ENCODE data around the gene MCUB.

Gene MCUB

GRCh38 chr4:109645874-109646710 is 86.0 kb downstream of the MCUB start:
- H3K9ac ChIP-seq (ENCODE audit: low read length): no peak overlapping the region
- no peak for DNase-seq

GRCh38 chr4:109648266-109648996 is 88.4 kb downstream of the MCUB start:
- no peaks in the 10 kb centered on the region for H3K79me2 ChIP-seq (ENCODE audit: control insufficient read depth, insufficient read depth, low read length, poor library complexity)
- no CpG with 5 or more reads among the region's 5 CpGs for WGBS (ENCODE audit: extremely low coverage, insufficient coverage, insufficient read length)
- H3K23ac ChIP-seq (ENCODE audit: low read length): no peak overlapping the region
- no peak overlapping the region for H3K27ac ChIP-seq (ENCODE audit: low read depth, low read length)
- no peak overlapping the region for H2BK5ac ChIP-seq (ENCODE audit: low read depth, low read length, poor library complexity)
- H2AK5ac ChIP-seq (ENCODE audit: low read length): no peak overlapping the region
- no peak overlapping the region for H3K4ac ChIP-seq (ENCODE audit: low read depth, low read length)
- H4K91ac ChIP-seq (ENCODE audit: low read depth, low read length): no peak overlapping the region
- no peaks in the 10 kb centered on the region for H3K9me3 ChIP-seq (ENCODE audit: insufficient read depth, low read depth, low read length)
- H3K18ac ChIP-seq (ENCODE audit: low read length): no peak overlapping the region
- no peak overlapping the region for H2AFZ ChIP-seq (ENCODE audit: insufficient read depth, low read length, poor library complexity)
- H2BK120ac ChIP-seq (ENCODE audit: insufficient read depth, low read length, poor library complexity): no peak overlapping the region
- H3K27me3 ChIP-seq (ENCODE audit: insufficient read depth, low read length): no peaks in the 10 kb centered on the region
- H3K4me1 ChIP-seq (ENCODE audit: control insufficient read depth in 1 of 2, insufficient read depth in 2 of 2, low read length in 2 of 2): no peaks in the 10 kb centered on the region
- no peaks in the 10 kb centered on the region for H3K36me3 ChIP-seq (ENCODE audit: control insufficient read depth in 1 of 2, insufficient read depth in 2 of 2, low read length in 2 of 2)
- no peak overlapping the region for H3K4me2 ChIP-seq (ENCODE audit: low read length)
- H4K12ac ChIP-seq (ENCODE audit: low read depth, low read length): no peak overlapping the region
- no peaks in the 10 kb centered on the region for H3K79me1 ChIP-seq (ENCODE audit: low read length)
- H3K9ac ChIP-seq (ENCODE audit: low read length): no peak overlapping the region
- H3K14ac ChIP-seq (ENCODE audit: low read length): no peak overlapping the region
- no peak for DNase-seq
- H2BK12ac ChIP-seq (ENCODE audit: low read length): no peak overlapping the region
- no peak overlapping the region for H3K4me3 ChIP-seq (ENCODE audit: low read depth, low read length)
- H4K8ac ChIP-seq (ENCODE audit: low read depth, low read length): no peak overlapping the region

More at GRCh38 chr4:109645874-109646710, 86.0 kb downstream of the MCUB start:
- Histone ChIP-seq H2BK12ac (ENCODE audit: low read length) (no peak overlapping the region), H4K8ac (ENCODE audit: low read depth, low read length) (no peak overlapping the region), H3K79me2 (ENCODE audit: control insufficient read depth, insufficient read depth, low read length, poor library complexity) (no peaks in the 10 kb centered on the region), H2AFZ (ENCODE audit: insufficient read depth, low read length, poor library complexity) (no peak overlapping the region), H2AK5ac (ENCODE audit: low read length) (no peak overlapping the region), H3K27ac (ENCODE audit: low read depth, low read length) (no peak overlapping the region), H3K18ac (ENCODE audit: low read length) (no peak overlapping the region), H3K4me1 (ENCODE audit: control insufficient read depth in 1 of 2, insufficient read depth in 2 of 2, low read length in 2 of 2) (no peaks in the 10 kb centered on the region), H3K36me3 (ENCODE audit: control insufficient read depth in 1 of 2, insufficient read depth in 2 of 2, low read length in 2 of 2) (no peaks in the 10 kb centered on the region), H2BK120ac (ENCODE audit: insufficient read depth, low read length, poor library complexity) (no peak overlapping the region), H4K12ac (ENCODE audit: low read depth, low read length) (no peak overlapping the region), H3K4me2 (ENCODE audit: low read length) (no peak overlapping the region), H3K14ac (ENCODE audit: low read length) (no peak overlapping the region), H2BK5ac (ENCODE audit: low read depth, low read length, poor library complexity) (no peak overlapping the region), H3K23ac (ENCODE audit: low read length) (no peak overlapping the region), H3K79me1 (ENCODE audit: low read length) (no peaks in the 10 kb centered on the region), H3K4ac (ENCODE audit: low read depth, low read length) (no peak overlapping the region), H3K4me3 (ENCODE audit: low read depth, low read length) (no peak overlapping the region), H3K27me3 (ENCODE audit: insufficient read depth, low read length) (no peaks in the 10 kb centered on the region), H4K91ac (ENCODE audit: low read depth, low read length) (no peak overlapping the region), H3K9me3 (ENCODE audit: insufficient read depth, low read depth, low read length) (no peaks in the 10 kb centered on the region)
- no CpG with 5 or more reads among the region's 7 CpGs for WGBS (ENCODE audit: extremely low coverage, insufficient coverage, insufficient read length)

DNA sequence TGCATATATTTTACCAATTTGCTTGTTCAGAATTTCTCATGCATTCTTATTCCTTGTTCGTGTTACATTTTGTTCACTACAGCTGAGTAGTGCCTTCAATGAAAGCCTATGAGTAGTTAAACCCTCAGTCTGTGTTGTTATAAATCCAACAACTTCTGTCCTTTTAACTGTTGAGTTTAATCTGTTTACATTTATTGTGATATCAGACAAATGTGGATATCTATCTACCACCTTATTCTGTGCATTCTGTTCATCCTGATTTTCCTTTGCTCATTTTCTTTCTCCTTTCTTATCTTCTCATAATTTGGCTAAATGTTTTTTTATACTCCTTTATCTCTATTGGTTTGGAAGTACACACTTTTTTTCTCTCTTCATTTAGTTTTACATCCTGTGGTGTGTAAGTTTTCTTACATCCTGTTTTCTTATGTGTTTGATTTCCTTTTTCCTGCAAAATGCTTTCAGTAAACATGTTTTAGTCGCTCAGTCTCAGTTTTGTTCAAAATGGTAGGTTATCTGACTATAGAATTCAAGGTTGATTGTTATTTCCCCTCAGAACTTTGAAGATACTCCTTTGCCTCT is 89.0 kb downstream of the MCUB start:
- Histone ChIP-seq H4K8ac (ENCODE audit: low read depth, low read length) (no peak overlapping the region), H3K23ac (ENCODE audit: low read length) (no peak overlapping the region), H4K91ac (ENCODE audit: low read depth, low read length) (no peak overlapping the region), H3K9me3 (ENCODE audit: insufficient read depth, low read depth, low read length) (no peaks in the 10 kb centered on the region), H2BK120ac (ENCODE audit: insufficient read depth, low read length, poor library complexity) (no peak overlapping the region), H2AK5ac (ENCODE audit: low read length) (no peak overlapping the region), H2BK12ac (ENCODE audit: low read length) (no peak overlapping the region), H3K9ac (ENCODE audit: low read length) (no peak overlapping the region), H3K4ac (ENCODE audit: low read depth, low read length) (no peak overlapping the region), H3K27me3 (ENCODE audit: insufficient read depth, low read length) (no peaks in the 10 kb centered on the region), H2AFZ (ENCODE audit: insufficient read depth, low read length, poor library complexity) (no peak overlapping the region), H2BK5ac (ENCODE audit: low read depth, low read length, poor library complexity) (no peak overlapping the region), H3K79me1 (ENCODE audit: low read length) (no peaks in the 10 kb centered on the region), H3K4me3 (ENCODE audit: low read depth, low read length) (no peak overlapping the region), H3K14ac (ENCODE audit: low read length) (no peak overlapping the region), H3K18ac (ENCODE audit: low read length) (no peak overlapping the region), H3K36me3 (ENCODE audit: control insufficient read depth in 1 of 2, insufficient read depth in 2 of 2, low read length in 2 of 2) (no peaks in the 10 kb centered on the region), H3K4me2 (ENCODE audit: low read length) (no peak overlapping the region), H3K27ac (ENCODE audit: low read depth, low read length) (no peak overlapping the region), H3K4me1 (ENCODE audit: control insufficient read depth in 1 of 2, insufficient read depth in 2 of 2, low read length in 2 of 2) (no peaks in the 10 kb centered on the region), H3K79me2 (ENCODE audit: control insufficient read depth, insufficient read depth, low read length, poor library complexity) (no peaks in the 10 kb centered on the region), H4K12ac (ENCODE audit: low read depth, low read length) (no peak overlapping the region)
- no peak for DNase-seq
- no CpG with 5 or more reads among the region's 2 CpGs for WGBS (ENCODE audit: extremely low coverage, insufficient coverage, insufficient read length)

- no peak overlapping the region for H4K12ac ChIP-seq (ENCODE audit: low read depth, low read length)
- no peak overlapping the region for H3K23ac ChIP-seq (ENCODE audit: low read length)
- H2AK5ac ChIP-seq (ENCODE audit: low read length): no peak overlapping the region
- no peak overlapping the region for H3K18ac ChIP-seq (ENCODE audit: low read length)
- H4K8ac ChIP-seq (ENCODE audit: low read depth, low read length): no peak overlapping the region
- H3K4me2 ChIP-seq (ENCODE audit: low read length): no peak overlapping the region
- H3K9ac ChIP-seq (ENCODE audit: low read length): no peak overlapping the region
- H3K14ac ChIP-seq (ENCODE audit: low read length): no peak overlapping the region
- H3K4me1 ChIP-seq (ENCODE audit: control insufficient read depth in 1 of 2, insufficient read depth in 2 of 2, low read length in 2 of 2): no peaks in the 10 kb centered on the region
- no peak for DNase-seq
- H3K36me3 ChIP-seq (ENCODE audit: control insufficient read depth in 1 of 2, insufficient read depth in 2 of 2, low read length in 2 of 2): no peaks in the 10 kb centered on the region
- H3K27me3 ChIP-seq (ENCODE audit: insufficient read depth, low read length): no peaks in the 10 kb centered on the region
- no peaks in the 10 kb centered on the region for H3K79me2 ChIP-seq (ENCODE audit: control insufficient read depth, insufficient read depth, low read length, poor library complexity)
- no peak overlapping the region for H4K91ac ChIP-seq (ENCODE audit: low read depth, low read length)
- H2AFZ ChIP-seq (ENCODE audit: insufficient read depth, low read length, poor library complexity): no peak overlapping the region
- H2BK12ac ChIP-seq (ENCODE audit: low read length): no peak overlapping the region
- no peaks in the 10 kb centered on the region for H3K9me3 ChIP-seq (ENCODE audit: insufficient read depth, low read depth, low read length)
- H2BK120ac ChIP-seq (ENCODE audit: insufficient read depth, low read length, poor library complexity): no peak overlapping the region
- no CpG with 5 or more reads among the region's 1 CpG for WGBS (ENCODE audit: extremely low coverage, insufficient coverage, insufficient read length)
- H3K79me1 ChIP-seq (ENCODE audit: low read length): no peaks in the 10 kb centered on the region
- no peak overlapping the region for H3K4me3 ChIP-seq (ENCODE audit: low read depth, low read length)
- no peak overlapping the region for H2BK5ac ChIP-seq (ENCODE audit: low read depth, low read length, poor library complexity)
- H3K27ac ChIP-seq (ENCODE audit: low read depth, low read length): no peak overlapping the region
- H3K4ac ChIP-seq (ENCODE audit: low read depth, low read length): no peak overlapping the region
Measured at GRCh38 chr4:109649872-109650271, 89.8 kb downstream of the MCUB start.

All from trophoblast cell (in vitro differentiated cells and primary cell).